ENCODE results near the gene RNASEH2B. TPM values are rescaled to one million over a fixed set of nuclear protein-coding genes. Genes with fewer than 3 reads are reported as not detected.

The RNASEH2B gene
- total and polyA plus RNA-seq, 2 donors (not counting 1 experiment from before 2014, with no cell fraction given), result 64.0 to 151 TPM

DNA sequence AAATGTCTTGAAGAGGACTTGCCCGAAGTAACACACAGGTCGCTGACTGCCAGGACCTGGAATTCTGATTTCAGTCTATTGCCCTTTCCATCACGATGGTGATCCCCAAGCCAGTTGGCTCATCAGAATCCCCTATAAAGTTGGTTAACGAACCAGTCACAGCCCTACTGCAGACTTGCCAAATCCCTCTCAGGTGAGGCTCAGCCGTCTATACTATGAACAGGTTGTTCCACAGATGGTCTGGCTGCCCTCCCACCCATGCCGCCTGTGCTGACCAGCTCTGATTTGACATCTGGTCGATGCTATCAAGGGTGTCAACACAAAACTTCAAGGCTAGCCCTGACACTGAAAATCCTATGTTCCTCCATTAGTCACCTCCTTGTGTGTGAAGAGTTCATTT lies 90.0 kb downstream of the RNASEH2B start:
- Histone ChIP-seq H3K9ac (ENCODE audit: low read length) (no peak overlapping the region), H2AFZ (ENCODE audit: insufficient read depth, low read depth, low read length, poor library complexity, severe bottlenecking) (no peak overlapping the region), H3K4me3 (ENCODE audit: control extremely low read depth in 1 of 5, extremely low read depth in 1 of 5, insufficient read depth in 1 of 5, low read depth in 2 of 5, low read length in 4 of 5) (no peak overlapping the region), H3K27me3 (replicated peaks in 1 of 4; ENCODE audit: control extremely low read depth in 1 of 4, control insufficient read depth in 3 of 4, insufficient read depth in 4 of 4, low read length in 3 of 4) (peaks cover 0 to 8% (median 0%) of the 10 kb centered on the region in 4 experiments), H3K27ac (ENCODE audit: low read length in 2 of 2) (no peak overlapping the region), H3K4me1 (ENCODE audit: control insufficient read depth in 2 of 2, insufficient read depth in 2 of 2, low read length in 2 of 2) (no peaks in the 10 kb centered on the region), H3K9me3 (ENCODE audit: control extremely low read depth in 1 of 3, control insufficient read depth in 2 of 3, insufficient read depth in 1 of 3, low read length in 2 of 3) (no peaks in the 10 kb centered on the region), H4K20me1 (ENCODE audit: control insufficient read depth, insufficient read depth, low read length, poor library complexity, severe bottlenecking) (no peaks in the 10 kb centered on the region), H3K36me3 (replicated peaks in 1 of 2; ENCODE audit: control extremely low read depth in 1 of 2, control insufficient read depth in 1 of 2, extremely low read depth in 1 of 2, insufficient read depth in 2 of 2, low read length in 1 of 2) (peaks cover 0 to 4% of the 10 kb centered on the region in 2 experiments), H3K4me2 (replicated peaks; ENCODE audit: low read depth, low read length, poor library complexity, severe bottlenecking) (no peak overlapping the region), H3K79me2 (ENCODE audit: control insufficient read depth, insufficient read depth, low read length) (no peaks in the 10 kb centered on the region)
- intact Hi-C loops (cut with micrococcal nuclease), result no loop called here
- ChIA-PET POLR2A (no interaction called here), CTCF (interaction anchor here (0.6 kb wide), 1 partner anchor 363 kb away, joined by 3 read pairs; no protein-coding TSS in a partner anchor)
- Mint-ChIP-seq H3K4me1 (no peaks in the 10 kb centered on the region), H3K27me3 (peaks cover 20% of the 10 kb centered on the region), H3K4me3 (no peak overlapping the region), H3K27ac (no peak overlapping the region), H3K9me3 (ENCODE audit: insufficient read depth) (no peaks in the 10 kb centered on the region)
- DNase-seq (no peak), ATAC-seq (ENCODE audit: low read depth) (no peak)
- TF ChIP-seq EZH2 (IDR thresholded peaks at IDR 0.05; ENCODE audit: borderline replicate concordance, insufficient read depth, low read depth, low read length, poor library complexity, severe bottlenecking), result no peak
- TF ChIP-seq, protein P1, sequence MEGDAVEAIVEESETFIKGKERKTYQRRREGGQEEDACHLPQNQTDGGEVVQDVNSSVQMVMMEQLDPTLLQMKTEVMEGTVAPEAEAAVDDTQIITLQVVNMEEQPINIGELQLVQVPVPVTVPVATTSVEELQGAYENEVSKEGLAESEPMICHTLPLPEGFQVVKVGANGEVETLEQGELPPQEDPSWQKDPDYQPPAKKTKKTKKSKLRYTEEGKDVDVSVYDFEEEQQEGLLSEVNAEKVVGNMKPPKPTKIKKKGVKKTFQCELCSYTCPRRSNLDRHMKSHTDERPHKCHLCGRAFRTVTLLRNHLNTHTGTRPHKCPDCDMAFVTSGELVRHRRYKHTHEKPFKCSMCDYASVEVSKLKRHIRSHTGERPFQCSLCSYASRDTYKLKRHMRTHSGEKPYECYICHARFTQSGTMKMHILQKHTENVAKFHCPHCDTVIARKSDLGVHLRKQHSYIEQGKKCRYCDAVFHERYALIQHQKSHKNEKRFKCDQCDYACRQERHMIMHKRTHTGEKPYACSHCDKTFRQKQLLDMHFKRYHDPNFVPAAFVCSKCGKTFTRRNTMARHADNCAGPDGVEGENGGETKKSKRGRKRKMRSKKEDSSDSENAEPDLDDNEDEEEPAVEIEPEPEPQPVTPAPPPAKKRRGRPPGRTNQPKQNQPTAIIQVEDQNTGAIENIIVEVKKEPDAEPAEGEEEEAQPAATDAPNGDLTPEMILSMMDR (IDR thresholded peaks at IDR 0.05), result no peak
- WGBS (ENCODE audit: insufficient coverage), result 98% methylated on average over 5 of the region's 7 CpGs

DNA sequence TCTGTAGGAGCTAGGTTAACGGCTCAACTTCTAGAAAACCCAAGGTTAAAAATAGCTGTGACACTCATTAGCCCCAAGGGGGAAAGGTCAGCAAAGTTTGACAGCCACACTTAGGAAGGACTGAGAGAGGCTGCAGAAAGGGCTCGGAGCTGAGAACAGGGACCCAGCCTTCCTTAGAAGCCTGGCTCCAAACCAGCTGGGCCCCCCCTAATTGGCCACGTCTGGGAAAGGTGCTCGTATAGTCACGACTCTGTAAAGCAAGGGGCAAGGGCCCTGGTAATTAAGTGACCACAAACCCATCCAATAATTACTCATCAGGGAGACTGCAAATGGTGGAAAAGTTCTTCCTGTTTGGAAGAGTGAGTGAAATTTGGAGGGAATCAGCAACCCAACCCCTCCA lies 90.5 kb downstream of the RNASEH2B start:
- Histone ChIP-seq H3K9ac (ENCODE audit: low read length) (no peak overlapping the region), H3K4me3 (ENCODE audit: control extremely low read depth in 1 of 5, extremely low read depth in 1 of 5, insufficient read depth in 1 of 5, low read depth in 2 of 5, low read length in 4 of 5) (no peak overlapping the region), H3K4me2 (replicated peaks; ENCODE audit: low read depth, low read length, poor library complexity, severe bottlenecking) (no peak overlapping the region), H4K20me1 (ENCODE audit: control insufficient read depth, insufficient read depth, low read length, poor library complexity, severe bottlenecking) (no peaks in the 10 kb centered on the region), H2AFZ (ENCODE audit: insufficient read depth, low read depth, low read length, poor library complexity, severe bottlenecking) (no peak overlapping the region), H3K9me3 (ENCODE audit: control extremely low read depth in 1 of 3, control insufficient read depth in 2 of 3, insufficient read depth in 1 of 3, low read length in 2 of 3) (no peaks in the 10 kb centered on the region), H3K27me3 (replicated peaks in 1 of 4; ENCODE audit: control extremely low read depth in 1 of 4, control insufficient read depth in 3 of 4, insufficient read depth in 4 of 4, low read length in 3 of 4) (peaks cover 0 to 8% (median 0%) of the 10 kb centered on the region in 4 experiments), H3K27ac (ENCODE audit: low read length in 2 of 2) (no peak overlapping the region), H3K4me1 (ENCODE audit: control insufficient read depth in 2 of 2, insufficient read depth in 2 of 2, low read length in 2 of 2) (no peaks in the 10 kb centered on the region), H3K36me3 (replicated peaks in 1 of 2; ENCODE audit: control extremely low read depth in 1 of 2, control insufficient read depth in 1 of 2, extremely low read depth in 1 of 2, insufficient read depth in 2 of 2, low read length in 1 of 2) (no peaks in the 10 kb centered on the region), H3K79me2 (ENCODE audit: control insufficient read depth, insufficient read depth, low read length) (no peaks in the 10 kb centered on the region)
- no peak for ATAC-seq (ENCODE audit: low read depth)
- ChIA-PET CTCF (interaction anchor here (0.6 kb wide), 1 partner anchor 363 kb away, joined by 3 read pairs; no protein-coding TSS in a partner anchor), POLR2A (no interaction called here)
- intact Hi-C loops (cut with micrococcal nuclease), result no loop called here
- Mint-ChIP-seq H3K4me1 (no peaks in the 10 kb centered on the region), H3K27me3 (peaks cover 23% of the 10 kb centered on the region), H3K4me3 (no peak overlapping the region), H3K27ac (no peak overlapping the region), H3K9me3 (ENCODE audit: insufficient read depth) (no peaks in the 10 kb centered on the region)
- no peak for DNase-seq
- WGBS (ENCODE audit: insufficient coverage), result 100% methylated on average over 1 of the region's 5 CpGs
- TF ChIP-seq, protein P1 (IDR thresholded peaks at IDR 0.05), result no peak
- no peak for TF ChIP-seq EZH2 (IDR thresholded peaks at IDR 0.05; ENCODE audit: borderline replicate concordance, insufficient read depth, low read depth, low read length, poor library complexity, severe bottlenecking)
